Osteocyte (in vitro differentiated cells): ENCODE data around the gene ADIG. TPM values are rescaled to one million over a fixed set of nuclear protein-coding genes. Genes with fewer than 3 reads are reported as not detected.

Source experiments
- DNase-seq: peaks from one replicate; pipeline ENCODE4 v3.0.0; 2021; ENCODE audit warnings: mixed read lengths; ENCODE audit not compliant: unreplicated experiment; ENCODE audit errors: extremely low spot score
- H3K27ac Mint-ChIP-seq: one replicate; pipeline ENCODE4 v1.8.0; 2021; ENCODE audit warnings: mild to moderate bottlenecking, mixed read lengths; ENCODE audit not compliant: unreplicated experiment
- H3K27me3 Mint-ChIP-seq: one replicate; pipeline ENCODE4 v1.8.0; 2021; ENCODE audit warnings: mixed read lengths; ENCODE audit not compliant: unreplicated experiment
- H3K36me3 Mint-ChIP-seq: one replicate; pipeline ENCODE4 v1.8.0; 2021; ENCODE audit warnings: mixed read lengths; ENCODE audit not compliant: unreplicated experiment
- H3K4me1 Mint-ChIP-seq: one replicate; pipeline ENCODE4 v1.8.0; 2021; ENCODE audit warnings: mixed read lengths; ENCODE audit not compliant: unreplicated experiment
- H3K4me3 Mint-ChIP-seq: one replicate; pipeline ENCODE4 v1.8.0; 2021; ENCODE audit warnings: mild to moderate bottlenecking, moderate library complexity, mixed read lengths; ENCODE audit not compliant: unreplicated experiment
- H3K9me3 Mint-ChIP-seq: one replicate; pipeline ENCODE4 v1.8.0; 2021; ENCODE audit warnings: mixed read lengths; ENCODE audit not compliant: unreplicated experiment
- CTCF ChIP-seq: fragments of 200-600 bp; sonication (generic); IDR thresholded peaks from 2 replicates; pipeline ENCODE4 v1.5.0; 2021; ENCODE audit warnings: antibody characterized with exemption, mild to moderate bottlenecking, moderate library complexity
- total RNA-seq: library from RNA; stranded (reverse); gene quantifications from 2 replicates; pipeline ENCODE4 v1.2.1, GENCODE V29; 2021

Gene ADIG
- total RNA-seq, 1 donor from 2014 or later = not detected

- no peaks in the 10 kb centered on the region for H3K4me1 Mint-ChIP-seq
- DNase-seq = no peak
- no peaks in the 10 kb centered on the region for H3K27me3 Mint-ChIP-seq
- TF ChIP-seq CTCF = no peak
- H3K9me3 Mint-ChIP-seq = no peaks in the 10 kb centered on the region
- no peak overlapping the region for H3K27ac Mint-ChIP-seq
- H3K36me3 Mint-ChIP-seq = peaks cover 49% of the 10 kb centered on the region
- no peak overlapping the region for H3K4me3 Mint-ChIP-seq
Observed at GRCh38 chr20:38558596-38559360, 22.2 kb upstream of the ADIG start.

- no peaks in the 10 kb centered on the region for H3K4me1 Mint-ChIP-seq
- no peaks in the 10 kb centered on the region for H3K9me3 Mint-ChIP-seq
- no peak for TF ChIP-seq CTCF
- H3K27me3 Mint-ChIP-seq = no peaks in the 10 kb centered on the region
- no peak overlapping the region for H3K27ac Mint-ChIP-seq
- DNase-seq = no peak
- no peak overlapping the region for H3K4me3 Mint-ChIP-seq
- H3K36me3 Mint-ChIP-seq = peaks cover 41% of the 10 kb centered on the region
Observed at GRCh38 chr20:38559764-38560163, 21.2 kb upstream of the ADIG start.

GRCh38 chr20:38563802-38564431 is 17.1 kb upstream of the ADIG start:
- DNase-seq = no peak
- Mint-ChIP-seq H3K27ac (no peak overlapping the region), H3K36me3 (peaks cover 44% of the 10 kb centered on the region), H3K4me3 (no peak overlapping the region), H3K4me1 (no peaks in the 10 kb centered on the region), H3K9me3 (no peaks in the 10 kb centered on the region), H3K27me3 (no peaks in the 10 kb centered on the region)
- TF ChIP-seq CTCF = no peak

GRCh38 chr20:38564680-38565079 is 16.3 kb upstream of the ADIG start:
- H3K27me3 Mint-ChIP-seq = no peaks in the 10 kb centered on the region
- H3K36me3 Mint-ChIP-seq = peaks cover 43% of the 10 kb centered on the region
- DNase-seq = no peak
- TF ChIP-seq CTCF = no peak
- no peaks in the 10 kb centered on the region for H3K4me1 Mint-ChIP-seq
- no peak overlapping the region for H3K27ac Mint-ChIP-seq
- no peaks in the 10 kb centered on the region for H3K9me3 Mint-ChIP-seq
- no peak overlapping the region for H3K4me3 Mint-ChIP-seq

- H3K27ac Mint-ChIP-seq = no peak overlapping the region
- H3K36me3 Mint-ChIP-seq = peaks cover 46% of the 10 kb centered on the region
- no peak for DNase-seq
- TF ChIP-seq CTCF = no peak
- no peak overlapping the region for H3K4me3 Mint-ChIP-seq
- no peaks in the 10 kb centered on the region for H3K9me3 Mint-ChIP-seq
- H3K4me1 Mint-ChIP-seq = no peaks in the 10 kb centered on the region
- no peaks in the 10 kb centered on the region for H3K27me3 Mint-ChIP-seq
Observed at GRCh38 chr20:38566036-38566598, 14.9 kb upstream of the ADIG start.
